DND-41 (cell line): Measurements from ENCODE around the gene ZCCHC24.

Source experiments
- ATAC-seq: fragments of 200-7000 bp; cut with Tn5 transposase; 3 replicates; pipeline ENCODE4 v1.9.1; 2021; ENCODE audit warnings: low read depth; ENCODE audit not compliant: insufficient read depth
- DNase-seq: peaks from one replicate; pipeline ENCODE4 v3.0.0-alpha.2; 2020
- H2AFZ ChIP-seq: 2 replicates; pipeline ENCODE4 v1.6.0; 2012; ENCODE audit warnings: low read depth, low read length
- H3K27ac ChIP-seq: 2 replicates; pipeline ENCODE4 v1.5.1; 2012; ENCODE audit warnings: low read length, inconsistent platforms
- H3K27me3 ChIP-seq: fragments of 200-600 bp; sonication (generic); 2 replicates; pipeline ENCODE4 v1.6.0; 2012; ENCODE audit warnings: low read length, mild to moderate bottlenecking, inconsistent platforms; ENCODE audit not compliant: insufficient read depth, poor library complexity
- H3K36me3 ChIP-seq: 2 replicates; pipeline ENCODE4 v1.5.1; 2012; ENCODE audit warnings: low read length, inconsistent platforms; ENCODE audit not compliant: insufficient read depth
- H3K4me1 ChIP-seq: 2 replicates; pipeline ENCODE4 v1.5.1; 2012; ENCODE audit warnings: mild to moderate bottlenecking, low read length; ENCODE audit not compliant: insufficient read depth
- H3K4me2 ChIP-seq: 2 replicates; pipeline ENCODE4 v1.6.0; 2012; ENCODE audit warnings: mild to moderate bottlenecking, moderate library complexity, low read length, inconsistent platforms; ENCODE audit not compliant: insufficient read depth
- H3K4me3 ChIP-seq, 2 experiments: fragments of 200-600 bp in 1 of 2; shearing (Covaris generic) in 1 of 2; 2 replicates each; pipeline ENCODE4 v1.5.1; 2012 to 2016; ENCODE audit warnings: inconsistent platforms in 2 of 2, low read length in 2 of 2, mild to moderate bottlenecking in 2 of 2, low read depth in 1 of 2, moderate library complexity in 1 of 2
- H3K79me2 ChIP-seq: 2 replicates; pipeline ENCODE4 v1.6.0; 2012; ENCODE audit warnings: low read length, inconsistent platforms; ENCODE audit not compliant: insufficient read depth
- H3K9ac ChIP-seq: 2 replicates; pipeline ENCODE4 v1.6.0; 2012; ENCODE audit warnings: low read depth, mild to moderate bottlenecking, inconsistent platforms, low read length, moderate library complexity
- H3K9me3 ChIP-seq: 2 replicates; pipeline ENCODE4 v1.5.1; 2012; ENCODE audit warnings: low read length, moderate library complexity, mild to moderate bottlenecking, inconsistent platforms; ENCODE audit not compliant: insufficient read depth, severe bottlenecking
- H4K20me1 ChIP-seq: 2 replicates; pipeline ENCODE4 v1.6.0; 2012; ENCODE audit warnings: low read length; ENCODE audit not compliant: insufficient read depth
- CTCF ChIP-seq: IDR thresholded peaks from 2 replicates; pipeline ENCODE4 v1.5.1; 2012; ENCODE audit warnings: borderline replicate concordance, low read length, moderate library complexity, mild to moderate bottlenecking; ENCODE audit not compliant: poor library complexity, severe bottlenecking; ENCODE audit errors: extremely low read depth
- EZH2 ChIP-seq: IDR thresholded peaks from 3 replicates; pipeline ENCODE4 v1.6.1; 2012; ENCODE audit warnings: borderline replicate concordance, low read depth, mild to moderate bottlenecking, moderate library complexity, low read length, inconsistent platforms; ENCODE audit not compliant: severe bottlenecking

ZCCHC24 gene

GRCh38 chr10:79407423-79407796, 38.0 kb downstream of the ZCCHC24 start:
- Histone ChIP-seq H3K27me3 (no peaks in the 10 kb centered on the region), H3K4me2 (no peak overlapping the region), H3K4me1 (no peaks in the 10 kb centered on the region), H3K79me2 (no peaks in the 10 kb centered on the region), H3K9me3 (no peaks in the 10 kb centered on the region), H3K27ac (no peak overlapping the region), H3K4me3 (no peak overlapping the region), H3K36me3 (no peaks in the 10 kb centered on the region), H3K9ac (no peak overlapping the region), H4K20me1 (peaks cover 6% of the 10 kb centered on the region), H2AFZ (no peak overlapping the region)
- no peak for TF ChIP-seq CTCF
- DNase-seq (no peak), ATAC-seq (no peak)

DNA sequence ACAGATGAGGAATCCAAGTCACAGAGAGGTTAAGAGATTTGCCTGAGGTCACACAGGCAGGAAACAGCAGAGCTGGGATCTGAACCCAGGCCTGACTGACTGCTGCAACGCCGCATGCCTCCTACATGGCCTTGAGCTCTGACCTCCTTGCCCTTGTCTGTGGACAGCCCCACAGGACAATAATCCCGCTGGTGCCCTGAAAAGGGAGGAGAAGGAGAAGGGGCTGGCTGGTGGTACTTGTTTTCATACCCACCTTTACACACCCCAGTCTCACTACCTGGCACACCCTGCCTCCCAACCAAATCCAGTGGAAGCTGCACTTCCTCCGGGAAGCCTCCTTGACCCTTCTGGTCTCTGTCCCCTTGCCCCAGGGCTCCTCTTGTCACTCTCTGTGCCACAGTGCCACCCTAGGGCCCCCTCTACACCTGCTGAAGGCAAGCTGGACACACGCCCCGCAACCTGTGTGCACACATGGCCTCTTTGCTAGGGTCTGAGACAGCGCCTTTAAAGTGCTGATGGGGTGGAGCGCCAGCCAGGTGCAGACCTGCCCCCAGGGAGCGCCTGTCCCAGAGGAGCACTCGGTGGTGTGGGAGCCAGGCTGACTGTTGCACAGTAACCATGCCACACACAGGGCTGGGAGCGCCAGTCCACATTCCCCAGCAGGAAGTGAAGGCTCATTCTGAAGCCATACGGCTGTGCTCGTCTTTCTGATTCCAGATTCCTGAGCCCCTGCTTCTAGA, 38.6 kb downstream of the ZCCHC24 start:
- Histone ChIP-seq H3K4me2 (no peak overlapping the region), H3K4me1 (no peaks in the 10 kb centered on the region), H3K27ac (no peak overlapping the region)

DNA sequence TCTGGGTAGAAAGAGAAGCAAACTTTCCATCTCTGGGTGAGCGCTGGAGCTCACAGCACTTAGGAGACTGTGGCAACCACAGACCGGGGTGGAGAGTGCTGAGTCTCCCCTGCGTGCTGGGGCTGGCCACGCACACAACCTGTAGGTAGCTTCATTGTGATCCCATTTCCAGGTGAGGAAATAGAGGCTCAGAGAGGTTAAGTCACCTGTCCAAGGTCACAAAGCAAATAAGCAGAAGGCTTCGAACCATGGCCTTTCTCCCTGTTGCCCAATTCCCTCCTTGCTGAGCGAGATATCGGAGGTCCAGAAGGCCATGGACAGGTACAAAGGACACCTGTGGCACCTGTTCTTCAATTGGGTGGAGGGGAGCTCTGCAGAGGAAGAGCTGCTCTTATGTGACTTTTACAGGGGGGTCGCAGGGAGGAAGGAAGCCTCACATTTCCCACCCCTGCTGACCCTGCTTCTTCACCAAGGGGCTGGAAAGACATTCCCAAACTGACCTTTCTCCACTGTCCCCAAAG, 39.4 kb downstream of the ZCCHC24 start:
- no peak for ATAC-seq
- no peak overlapping the region for H3K4me2 ChIP-seq

More for the DNA sequence above, 38.6 kb downstream of the ZCCHC24 start:
- no peaks in the 10 kb centered on the region for H3K79me2 ChIP-seq
- H3K9me3 ChIP-seq: no peaks in the 10 kb centered on the region
- H3K27me3 ChIP-seq: no peaks in the 10 kb centered on the region
- TF ChIP-seq EZH2 (no peak), CTCF (no peak)
- H3K9ac ChIP-seq: no peak overlapping the region
- DNase-seq: no peak
- peaks cover 6% of the 10 kb centered on the region for H4K20me1 ChIP-seq
- H3K36me3 ChIP-seq: no peaks in the 10 kb centered on the region
- H2AFZ ChIP-seq: no peak overlapping the region
- no peak overlapping the region for H3K4me3 ChIP-seq
- ATAC-seq: no peak

More for the DNA sequence above, 39.4 kb downstream of the ZCCHC24 start:
- Histone ChIP-seq H3K36me3 (no peaks in the 10 kb centered on the region), H4K20me1 (peaks cover 6% of the 10 kb centered on the region), H3K4me3 (no peak overlapping the region), H3K9me3 (no peaks in the 10 kb centered on the region), H3K27me3 (no peaks in the 10 kb centered on the region), H3K79me2 (no peaks in the 10 kb centered on the region), H3K4me1 (no peaks in the 10 kb centered on the region), H3K9ac (no peak overlapping the region), H3K27ac (no peak overlapping the region), H2AFZ (no peak overlapping the region)
- TF ChIP-seq EZH2: no peak
- TF ChIP-seq CTCF: no peak
- no peak for DNase-seq
